Mesothelial cell of epicardium (in vitro differentiated cells): ENCODE results near the gene LAMA2. TPM values are rescaled to one million over a fixed set of nuclear protein-coding genes. Genes with fewer than 3 reads are reported as not detected.

ENCODE experiments used
- DNase-seq, 2 experiments: peaks; one replicate each; pipeline ENCODE4 v3.0.0; 2021; ENCODE audit warnings: low spot score in 2 of 2; ENCODE audit not compliant: unreplicated experiment in 2 of 2
- H3K27ac Mint-ChIP-seq: 2 replicates; pipeline ENCODE4 v1.8.0; 2021; ENCODE audit warnings: mixed read lengths
- H3K27me3 Mint-ChIP-seq: 2 replicates; pipeline ENCODE4 v1.8.0; 2021; ENCODE audit warnings: low read depth, mixed read lengths
- H3K36me3 Mint-ChIP-seq: 2 replicates; pipeline ENCODE4 v1.8.0; 2021; ENCODE audit warnings: mixed read lengths
- H3K4me1 Mint-ChIP-seq: 2 replicates; pipeline ENCODE4 v1.8.0; 2021; ENCODE audit warnings: mixed read lengths
- H3K4me3 Mint-ChIP-seq: 2 replicates; pipeline ENCODE4 v1.8.0; 2021; ENCODE audit warnings: mild to moderate bottlenecking, moderate library complexity, mixed read lengths
- H3K9me3 Mint-ChIP-seq: 2 replicates; pipeline ENCODE4 v1.8.0; 2021; ENCODE audit warnings: mixed read lengths
- total RNA-seq: library from RNA; stranded (reverse); gene quantifications from 3 replicates; pipeline ENCODE4 v1.2.1, GENCODE V29; 2021
- TF ChIP-seq, protein P1 (sequence below): fragments of 200-600 bp; sonication (generic); IDR thresholded peaks from one replicate; pipeline ENCODE4 v1.5.0; 2021; ENCODE audit warnings: antibody characterized with exemption; ENCODE audit not compliant: unreplicated experiment

LAMA2 gene
- total RNA-seq, 1 donor from 2014 or later = 63.2 TPM

- Mint-ChIP-seq H3K4me3 (no peak overlapping the region), H3K36me3 (no peaks in the 10 kb centered on the region), H3K27me3 (no peaks in the 10 kb centered on the region), H3K27ac (no peak overlapping the region), H3K4me1 (peaks cover 4% of the 10 kb centered on the region), H3K9me3 (no peaks in the 10 kb centered on the region)
- TF ChIP-seq, protein P1, sequence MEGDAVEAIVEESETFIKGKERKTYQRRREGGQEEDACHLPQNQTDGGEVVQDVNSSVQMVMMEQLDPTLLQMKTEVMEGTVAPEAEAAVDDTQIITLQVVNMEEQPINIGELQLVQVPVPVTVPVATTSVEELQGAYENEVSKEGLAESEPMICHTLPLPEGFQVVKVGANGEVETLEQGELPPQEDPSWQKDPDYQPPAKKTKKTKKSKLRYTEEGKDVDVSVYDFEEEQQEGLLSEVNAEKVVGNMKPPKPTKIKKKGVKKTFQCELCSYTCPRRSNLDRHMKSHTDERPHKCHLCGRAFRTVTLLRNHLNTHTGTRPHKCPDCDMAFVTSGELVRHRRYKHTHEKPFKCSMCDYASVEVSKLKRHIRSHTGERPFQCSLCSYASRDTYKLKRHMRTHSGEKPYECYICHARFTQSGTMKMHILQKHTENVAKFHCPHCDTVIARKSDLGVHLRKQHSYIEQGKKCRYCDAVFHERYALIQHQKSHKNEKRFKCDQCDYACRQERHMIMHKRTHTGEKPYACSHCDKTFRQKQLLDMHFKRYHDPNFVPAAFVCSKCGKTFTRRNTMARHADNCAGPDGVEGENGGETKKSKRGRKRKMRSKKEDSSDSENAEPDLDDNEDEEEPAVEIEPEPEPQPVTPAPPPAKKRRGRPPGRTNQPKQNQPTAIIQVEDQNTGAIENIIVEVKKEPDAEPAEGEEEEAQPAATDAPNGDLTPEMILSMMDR = no peak
- DNase-seq = no peak
Measured at GRCh38 chr6:129105793-129106192, 222.9 kb downstream of the LAMA2 start.

DNA sequence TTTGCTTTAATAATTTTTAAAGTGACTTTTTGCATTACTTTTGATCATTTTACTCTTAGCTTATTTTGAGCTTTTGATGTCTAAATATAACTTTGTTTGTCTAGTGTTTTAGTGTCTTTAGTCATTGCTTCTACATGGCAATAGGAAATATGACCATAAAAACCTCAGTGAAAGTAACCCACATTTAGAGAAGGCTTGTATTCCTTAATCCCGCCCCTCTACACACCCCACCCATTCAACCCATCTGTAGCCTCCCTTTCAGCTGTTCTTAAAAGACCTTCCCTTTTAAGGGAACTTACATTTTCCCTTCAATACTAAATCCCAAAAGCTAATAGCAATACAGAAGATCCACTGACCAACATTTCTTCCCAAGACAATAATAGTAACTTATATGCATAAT is 225.4 kb downstream of the LAMA2 start:
- H3K36me3 Mint-ChIP-seq = no peaks in the 10 kb centered on the region
- H3K9me3 Mint-ChIP-seq = no peaks in the 10 kb centered on the region
- no peak overlapping the region for H3K4me3 Mint-ChIP-seq
- no peak for DNase-seq
- H3K4me1 Mint-ChIP-seq = peaks cover 14% of the 10 kb centered on the region
- H3K27ac Mint-ChIP-seq = no peak overlapping the region
- no peaks in the 10 kb centered on the region for H3K27me3 Mint-ChIP-seq
- TF ChIP-seq, protein P1 = no peak

DNA sequence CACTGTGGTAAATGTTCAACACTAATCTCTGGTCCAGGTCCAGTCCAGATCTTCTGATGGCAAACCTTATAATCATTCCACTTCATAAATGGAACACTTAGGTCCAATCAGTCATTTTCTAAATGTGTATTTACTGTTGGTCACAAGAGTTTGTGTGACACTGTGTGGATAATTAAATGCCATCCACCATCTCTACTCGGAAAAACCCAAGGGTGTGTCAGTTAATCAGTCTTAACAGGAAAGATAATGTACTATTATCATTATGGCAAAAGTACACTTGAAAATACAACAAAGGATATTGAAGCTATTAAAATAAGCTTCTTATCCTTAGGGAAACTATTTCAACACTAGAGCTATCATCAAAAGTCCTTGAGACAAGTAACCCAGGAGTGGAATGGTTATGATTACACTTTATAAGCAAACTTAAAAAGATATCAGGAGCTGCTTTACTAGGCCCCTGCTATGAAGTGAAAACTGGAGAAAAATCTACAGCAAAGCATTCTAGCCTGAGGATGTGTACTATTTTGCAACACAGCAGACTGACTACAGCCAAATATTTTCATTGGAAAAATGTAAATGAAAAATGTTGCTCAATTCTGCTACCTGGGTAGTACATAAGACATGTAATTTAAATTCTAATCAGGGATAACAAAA is 227.9 kb downstream of the LAMA2 start:
- Mint-ChIP-seq H3K36me3 (no peaks in the 10 kb centered on the region), H3K4me1 (peaks cover 14% of the 10 kb centered on the region), H3K9me3 (no peaks in the 10 kb centered on the region), H3K27ac (no peak overlapping the region), H3K27me3 (no peaks in the 10 kb centered on the region), H3K4me3 (no peak overlapping the region)
- DNase-seq = no peak
- TF ChIP-seq, protein P1 = no peak

- Mint-ChIP-seq H3K27me3 (no peaks in the 10 kb centered on the region), H3K4me3 (no peak overlapping the region), H3K27ac (no peak overlapping the region), H3K9me3 (no peaks in the 10 kb centered on the region), H3K4me1 (peaks cover 14% of the 10 kb centered on the region), H3K36me3 (no peaks in the 10 kb centered on the region)
- TF ChIP-seq, protein P1 = no peak
- no peak for DNase-seq
Measured at GRCh38 chr6:129111346-129111745, 228.4 kb downstream of the LAMA2 start.

GRCh38 chr6:129111853-129112252 is 228.9 kb downstream of the LAMA2 start:
- no peak for DNase-seq
- H3K4me3 Mint-ChIP-seq = no peak overlapping the region
- H3K4me1 Mint-ChIP-seq = peaks cover 14% of the 10 kb centered on the region
- no peak overlapping the region for H3K27ac Mint-ChIP-seq
- no peaks in the 10 kb centered on the region for H3K9me3 Mint-ChIP-seq
- no peaks in the 10 kb centered on the region for H3K27me3 Mint-ChIP-seq
- H3K36me3 Mint-ChIP-seq = no peaks in the 10 kb centered on the region
- TF ChIP-seq, protein P1 = no peak
